OCI-LY7 (cell line): ENCODE measurements around the gene MYOCOS.

Source experiments
- EZH2phosphoT487 ChIP-seq: fragments of 200-600 bp; sonication (generic); IDR thresholded peaks from 2 replicates; pipeline ENCODE4 v1.6.1; 2018; ENCODE audit warnings: low read depth, borderline replicate concordance, mild to moderate bottlenecking, mixed run types, antibody characterized with exemption, low read length, moderate library complexity, mixed read lengths
- TF ChIP-seq, protein P1 (sequence below): fragments of 200-600 bp; sonication (generic); conservative IDR thresholded peaks from 2 replicates; pipeline ENCODE4 v1.5.1; 2014; ENCODE audit warnings: mild to moderate bottlenecking, antibody characterized with exemption, low read length, moderate library complexity, mixed read lengths

DNA sequence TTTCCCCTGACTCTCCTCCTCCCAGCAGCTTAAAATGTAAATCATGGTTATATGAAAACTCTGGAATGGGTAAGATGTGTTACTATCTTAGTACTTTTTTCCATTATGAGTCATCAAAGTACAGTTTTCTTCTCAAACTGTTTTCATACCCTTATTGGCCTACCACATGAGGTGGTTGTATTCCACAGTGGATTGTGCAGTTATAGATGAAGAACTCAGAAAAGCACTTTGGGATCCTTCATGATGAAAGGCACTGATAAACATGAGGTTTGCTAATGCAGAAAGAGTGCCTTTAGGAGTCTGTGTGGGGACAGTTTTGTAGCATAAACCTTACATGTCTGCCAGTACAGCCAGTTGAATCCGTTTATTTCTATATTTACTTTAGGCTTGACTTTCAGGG is 32.0 kb upstream of the MYOCOS start:
- TF ChIP-seq, protein P1, sequence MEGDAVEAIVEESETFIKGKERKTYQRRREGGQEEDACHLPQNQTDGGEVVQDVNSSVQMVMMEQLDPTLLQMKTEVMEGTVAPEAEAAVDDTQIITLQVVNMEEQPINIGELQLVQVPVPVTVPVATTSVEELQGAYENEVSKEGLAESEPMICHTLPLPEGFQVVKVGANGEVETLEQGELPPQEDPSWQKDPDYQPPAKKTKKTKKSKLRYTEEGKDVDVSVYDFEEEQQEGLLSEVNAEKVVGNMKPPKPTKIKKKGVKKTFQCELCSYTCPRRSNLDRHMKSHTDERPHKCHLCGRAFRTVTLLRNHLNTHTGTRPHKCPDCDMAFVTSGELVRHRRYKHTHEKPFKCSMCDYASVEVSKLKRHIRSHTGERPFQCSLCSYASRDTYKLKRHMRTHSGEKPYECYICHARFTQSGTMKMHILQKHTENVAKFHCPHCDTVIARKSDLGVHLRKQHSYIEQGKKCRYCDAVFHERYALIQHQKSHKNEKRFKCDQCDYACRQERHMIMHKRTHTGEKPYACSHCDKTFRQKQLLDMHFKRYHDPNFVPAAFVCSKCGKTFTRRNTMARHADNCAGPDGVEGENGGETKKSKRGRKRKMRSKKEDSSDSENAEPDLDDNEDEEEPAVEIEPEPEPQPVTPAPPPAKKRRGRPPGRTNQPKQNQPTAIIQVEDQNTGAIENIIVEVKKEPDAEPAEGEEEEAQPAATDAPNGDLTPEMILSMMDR = no peak
- no peak for TF ChIP-seq EZH2phosphoT487
